Measurements from ENCODE around the gene GOLIM4.

DNA sequence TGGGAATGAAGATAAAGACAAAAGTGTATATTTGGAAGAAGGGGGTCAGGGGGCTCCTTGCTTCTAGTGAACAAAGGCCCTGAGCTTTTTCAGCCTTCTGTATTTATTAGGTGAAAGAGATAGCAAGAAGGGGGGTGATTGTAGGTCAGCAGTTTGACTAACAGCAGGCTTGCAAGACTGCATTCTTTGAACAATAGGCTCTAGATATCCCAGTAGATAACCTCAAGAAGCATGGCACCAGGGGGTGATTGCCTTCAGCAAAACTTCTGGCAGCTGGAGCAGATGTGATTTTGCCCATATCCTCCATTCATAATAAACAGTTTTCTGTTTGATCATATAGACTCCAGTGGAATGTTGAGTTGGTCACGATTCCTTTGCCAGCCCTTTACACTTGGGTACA is 31.7 kb upstream of the GOLIM4 start:
- TF ChIP-seq POLR2A (IDR thresholded peaks at IDR 0.05) (no peak), EP300 (IDR thresholded peaks at IDR 0.05) (no peak)
- TF ChIP-seq, protein P1, sequence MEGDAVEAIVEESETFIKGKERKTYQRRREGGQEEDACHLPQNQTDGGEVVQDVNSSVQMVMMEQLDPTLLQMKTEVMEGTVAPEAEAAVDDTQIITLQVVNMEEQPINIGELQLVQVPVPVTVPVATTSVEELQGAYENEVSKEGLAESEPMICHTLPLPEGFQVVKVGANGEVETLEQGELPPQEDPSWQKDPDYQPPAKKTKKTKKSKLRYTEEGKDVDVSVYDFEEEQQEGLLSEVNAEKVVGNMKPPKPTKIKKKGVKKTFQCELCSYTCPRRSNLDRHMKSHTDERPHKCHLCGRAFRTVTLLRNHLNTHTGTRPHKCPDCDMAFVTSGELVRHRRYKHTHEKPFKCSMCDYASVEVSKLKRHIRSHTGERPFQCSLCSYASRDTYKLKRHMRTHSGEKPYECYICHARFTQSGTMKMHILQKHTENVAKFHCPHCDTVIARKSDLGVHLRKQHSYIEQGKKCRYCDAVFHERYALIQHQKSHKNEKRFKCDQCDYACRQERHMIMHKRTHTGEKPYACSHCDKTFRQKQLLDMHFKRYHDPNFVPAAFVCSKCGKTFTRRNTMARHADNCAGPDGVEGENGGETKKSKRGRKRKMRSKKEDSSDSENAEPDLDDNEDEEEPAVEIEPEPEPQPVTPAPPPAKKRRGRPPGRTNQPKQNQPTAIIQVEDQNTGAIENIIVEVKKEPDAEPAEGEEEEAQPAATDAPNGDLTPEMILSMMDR (IDR thresholded peaks at IDR 0.05), result no peak
